MM.1S (cell line): ENCODE measurements around the gene SYNGR1.

Experiments
- EZH2 ChIP-seq: fragments of 300-600 bp; sonication (generic); optimal IDR thresholded peaks from 2 replicates; pipeline ENCODE3; 2017; ENCODE audit warnings: low read depth, mild to moderate bottlenecking, antibody characterized with exemption, low read length, mixed read lengths
- EZH2phosphoT487 ChIP-seq: fragments of 300-600 bp; sonication (generic); IDR thresholded peaks from 2 replicates; pipeline ENCODE4 v1.6.1; 2018; ENCODE audit warnings: antibody characterized with exemption, low read length
- TF ChIP-seq, protein P1 (sequence below): fragments of 300-600 bp; sonication (generic); IDR thresholded peaks from 2 replicates; pipeline ENCODE4 v1.5.1; 2016; ENCODE audit warnings: antibody characterized with exemption, low read length, mixed read lengths

DNA sequence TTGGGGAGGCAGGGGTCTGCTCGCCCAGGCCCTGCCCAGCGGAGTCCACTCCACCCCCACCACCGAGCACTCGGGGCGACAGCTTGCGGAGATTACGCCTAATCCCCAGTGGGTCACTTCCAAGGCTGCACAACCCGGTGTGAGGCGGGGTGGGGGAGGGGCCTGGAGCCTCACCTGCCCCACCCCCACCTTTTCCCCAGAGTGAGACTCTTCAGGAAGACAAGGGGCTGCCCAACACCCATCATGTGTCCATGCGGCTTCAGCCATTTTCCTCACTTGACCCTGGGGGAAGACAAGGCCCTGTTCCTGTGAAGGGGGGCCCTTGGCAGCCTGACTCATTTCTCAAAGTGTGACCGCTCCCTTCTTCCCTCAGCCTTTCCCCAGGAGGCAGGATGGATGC lies 12.5 kb downstream of the SYNGR1 start:
- TF ChIP-seq, protein P1, sequence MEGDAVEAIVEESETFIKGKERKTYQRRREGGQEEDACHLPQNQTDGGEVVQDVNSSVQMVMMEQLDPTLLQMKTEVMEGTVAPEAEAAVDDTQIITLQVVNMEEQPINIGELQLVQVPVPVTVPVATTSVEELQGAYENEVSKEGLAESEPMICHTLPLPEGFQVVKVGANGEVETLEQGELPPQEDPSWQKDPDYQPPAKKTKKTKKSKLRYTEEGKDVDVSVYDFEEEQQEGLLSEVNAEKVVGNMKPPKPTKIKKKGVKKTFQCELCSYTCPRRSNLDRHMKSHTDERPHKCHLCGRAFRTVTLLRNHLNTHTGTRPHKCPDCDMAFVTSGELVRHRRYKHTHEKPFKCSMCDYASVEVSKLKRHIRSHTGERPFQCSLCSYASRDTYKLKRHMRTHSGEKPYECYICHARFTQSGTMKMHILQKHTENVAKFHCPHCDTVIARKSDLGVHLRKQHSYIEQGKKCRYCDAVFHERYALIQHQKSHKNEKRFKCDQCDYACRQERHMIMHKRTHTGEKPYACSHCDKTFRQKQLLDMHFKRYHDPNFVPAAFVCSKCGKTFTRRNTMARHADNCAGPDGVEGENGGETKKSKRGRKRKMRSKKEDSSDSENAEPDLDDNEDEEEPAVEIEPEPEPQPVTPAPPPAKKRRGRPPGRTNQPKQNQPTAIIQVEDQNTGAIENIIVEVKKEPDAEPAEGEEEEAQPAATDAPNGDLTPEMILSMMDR = no peak
- TF ChIP-seq EZH2 (no peak), EZH2phosphoT487 (no peak)
